HepG2 (cell line): ENCODE data around the gene DHX16. TPM values are rescaled to one million over a fixed set of nuclear protein-coding genes. Genes with fewer than 3 reads are reported as not detected.
A peak's percentile ranks its signal among the peaks of the same experiment; 100 is the strongest.

Experiments used
- AGO1 ChIP-seq: fragments of 200-400 bp; formaldehyde crosslinking; IDR thresholded peaks from 2 replicates; pipeline ENCODE4 v1.6.1; 2017; ENCODE audit warnings: mild to moderate bottlenecking, low read depth, low read length, moderate library complexity; ENCODE audit not compliant: poor library complexity, severe bottlenecking
- HNRNPLL ChIP-seq: fragments of 200-400 bp; formaldehyde crosslinking; IDR thresholded peaks from 2 replicates; pipeline ENCODE4 v1.6.1; 2017; ENCODE audit warnings: mild to moderate bottlenecking, low read depth, low read length; ENCODE audit not compliant: poor library complexity, severe bottlenecking
- MIER2 ChIP-seq: IDR thresholded peaks from 2 replicates; pipeline ENCODE4 v1.6.1; 2016; ENCODE audit warnings: missing biosample characterization, missing genetic modification reagents
- MXI1 ChIP-seq: IDR thresholded peaks from 3 replicates; pipeline ENCODE4 v1.6.1; 2012; ENCODE audit warnings: low read depth, low read length, inconsistent platforms, borderline replicate concordance
- PHF21A ChIP-seq: sonication (generic); formaldehyde crosslinking; IDR thresholded peaks from 2 replicates; pipeline ENCODE4 v1.5.0; 2020; ENCODE audit warnings: mild to moderate bottlenecking, missing genetic modification reagents
- PRDM10 ChIP-seq: sonication (generic); formaldehyde crosslinking; IDR thresholded peaks from 2 replicates; pipeline ENCODE4 v1.4.0; 2020; ENCODE audit warnings: low read depth, missing genetic modification reagents
- SALL2 ChIP-seq: sonication (generic); formaldehyde crosslinking; IDR thresholded peaks from 2 replicates; pipeline ENCODE4 v1.8.1; 2023; ENCODE audit warnings: mild to moderate bottlenecking, missing genetic modification reagents, inconsistent platforms
- TBX2 ChIP-seq: sonication (generic); formaldehyde crosslinking; IDR thresholded peaks from 2 replicates; pipeline ENCODE4 v1.5.0; 2020; ENCODE audit warnings: missing genetic modification reagents, mild to moderate bottlenecking, borderline replicate concordance
- TEF ChIP-seq: sonication (generic); formaldehyde crosslinking; IDR thresholded peaks from 2 replicates; pipeline ENCODE4 v1.5.0; 2020; ENCODE audit warnings: missing genetic modification reagents
- TOE1 ChIP-seq: sonication (generic); formaldehyde crosslinking; IDR thresholded peaks from 2 replicates; pipeline ENCODE4 v1.4.0; 2020; ENCODE audit warnings: mild to moderate bottlenecking, missing genetic modification reagents
- ZBTB8A ChIP-seq: sonication (generic); formaldehyde crosslinking; IDR thresholded peaks from 2 replicates; pipeline ENCODE4 v1.4.0; 2020; ENCODE audit warnings: mild to moderate bottlenecking, low read depth, missing genetic modification reagents, borderline replicate concordance
- ZNF225 ChIP-seq: sonication (generic); formaldehyde crosslinking; IDR thresholded peaks from 2 replicates; pipeline ENCODE4 v1.4.0; 2020; ENCODE audit warnings: mild to moderate bottlenecking, missing genetic modification reagents
- ZNF235 ChIP-seq: sonication (generic); formaldehyde crosslinking; IDR thresholded peaks from 2 replicates; pipeline ENCODE4 v1.8.1; 2023; ENCODE audit warnings: mild to moderate bottlenecking, missing genetic modification reagents, borderline replicate concordance
- ZNF343 ChIP-seq: sonication (generic); formaldehyde crosslinking; IDR thresholded peaks from 2 replicates; pipeline ENCODE4 v1.4.0; 2020; ENCODE audit warnings: mild to moderate bottlenecking, missing genetic modification reagents
- ZNF639 ChIP-seq: conservative IDR thresholded peaks from 2 replicates; pipeline ENCODE4 v1.6.1; 2018; ENCODE audit warnings: missing genetic modification reagents
- ZNF713 ChIP-seq: sonication (generic); formaldehyde crosslinking; IDR thresholded peaks from 2 replicates; pipeline ENCODE4 v1.4.0; 2020; ENCODE audit warnings: mild to moderate bottlenecking, missing genetic modification reagents
- ZNF747 ChIP-seq: sonication (generic); formaldehyde crosslinking; IDR thresholded peaks from 2 replicates; pipeline ENCODE4 v1.8.1; 2023; ENCODE audit warnings: missing genetic modification reagents, mild to moderate bottlenecking, borderline replicate concordance
- ZSCAN20 ChIP-seq: sonication (generic); formaldehyde crosslinking; IDR thresholded peaks from 2 replicates; pipeline ENCODE4 v1.4.0; 2020; ENCODE audit warnings: missing genetic modification reagents, mild to moderate bottlenecking, borderline replicate concordance
- polyA plus RNA-seq, 8 experiments: library from polyadenylated mRNA; depleted of rRNA in 3 of 8; stranded (reverse) in 7 of 8; unstranded in 1 of 8; fragments of >200 nt; fragmentation: Illumina TruSeq in 4 of 8; extraction: Trizol in 4 of 8; gene quantifications; 2 replicates each; pipeline versions ENCODE4 v1.2.1 to v1.2.3, GENCODE V29; 2011 to 2016; ENCODE audit warnings: low read depth in 4 of 8, missing spikeins in 1 of 8, mixed read lengths in 1 of 8; ENCODE audit not compliant: insufficient read depth in 1 of 8
- total RNA-seq, 5 experiments: library from RNA; depleted of rRNA; stranded (reverse); fragments of >200 nt; fragmentation: Illumina TruSeq; extraction: Trizol; gene quantifications; 2 replicates each; pipeline ENCODE4 v1.2.3, GENCODE V29; 2016; ENCODE audit warnings: low read depth in 1 of 5
- TF ChIP-seq, protein P1 (sequence below): sonication (generic); formaldehyde crosslinking; IDR thresholded peaks from 2 replicates; pipeline ENCODE4 v1.5.0; 2020; ENCODE audit warnings: missing genetic modification reagents
- TF ChIP-seq, protein P2 (sequence below): IDR thresholded peaks from 2 replicates; pipeline ENCODE4 v1.6.1; 2016; ENCODE audit warnings: missing compliant biosample characterization, missing genetic modification reagents, borderline replicate concordance

DHX16 gene
- total and polyA plus RNA-seq, 2 of the 13 experiments (the other 11 are each of a cell fraction or from before 2014, with no cell fraction given): 57.0 to 58.5 TPM

DNA sequence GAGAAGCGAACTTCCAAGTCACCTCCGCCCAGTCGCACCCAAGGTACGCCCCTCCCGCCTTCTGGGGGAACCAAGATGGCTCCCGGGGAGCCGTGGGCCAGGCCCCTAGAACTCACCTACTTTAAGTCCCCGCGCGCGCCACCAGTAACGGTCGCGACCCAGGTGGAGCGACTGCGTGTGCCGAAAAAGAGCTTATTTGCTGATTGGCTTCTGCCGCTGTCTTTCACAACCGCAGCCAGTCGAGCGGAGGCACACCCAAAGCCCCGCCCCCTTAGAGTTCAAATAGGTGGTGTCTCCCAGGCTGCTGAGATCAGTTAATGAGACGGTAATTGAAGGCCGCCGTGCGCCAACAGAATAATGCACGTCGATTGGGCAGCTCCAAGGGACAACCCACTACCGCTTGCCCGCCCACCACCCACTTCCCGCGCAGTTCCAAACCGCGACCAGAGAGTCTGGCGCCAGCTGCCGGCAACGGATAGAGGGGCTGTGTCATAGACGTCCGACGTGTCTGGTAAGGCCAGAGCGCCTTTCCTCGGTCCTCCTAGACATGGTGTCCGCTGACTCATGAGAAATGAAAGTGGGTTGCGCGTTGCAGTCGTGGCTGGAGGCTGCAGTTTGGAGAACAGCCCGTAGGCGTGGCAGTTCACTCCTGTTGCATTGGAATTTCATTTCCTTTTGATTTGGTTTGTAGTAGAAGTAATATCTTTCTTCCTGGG lies 44.5 kb upstream of the DHX16 start, which contains the start of gene MDC1 (continued):
- TF ChIP-seq ZNF713 (CRISPR knock-in tag) (0 out of 2 replicates have a peak, but pooled peaks have one; percentile 62), ZNF343 (peak; percentile 89), PRDM10 (no peak; the same call in 1 of the 2 replicates), ZBTB8A (CRISPR knock-in tag) (no peak; the same call in 1 of the 2 replicates), ZNF235 (CRISPR knock-in tag) (no peak), TBX2 (CRISPR knock-in tag) (peak; percentile 95), ZNF639 (peak; percentile 96), SALL2 (peak; percentile 94), TEF (no peak; the same call in 1 of the 2 replicates), ZSCAN20 (0 out of 2 replicates have a peak, but pooled peaks have one; percentile 19), ZNF225 (CRISPR knock-in tag) (peak; percentile 87), MXI1 (peak; percentile 97; the same call in 2 of the 3 replicates), MIER2 (CRISPR knock-in tag) (peak; percentile 84), ZNF747 (no peak; the same call in 1 of the 2 replicates), AGO1 (no peak), HNRNPLL (peak; percentile 86), TOE1 (CRISPR knock-in tag) (peak; percentile 88; the same call in 1 of the 2 replicates), PHF21A (CRISPR knock-in tag) (peak; percentile 97)
- TF ChIP-seq, protein P1, sequence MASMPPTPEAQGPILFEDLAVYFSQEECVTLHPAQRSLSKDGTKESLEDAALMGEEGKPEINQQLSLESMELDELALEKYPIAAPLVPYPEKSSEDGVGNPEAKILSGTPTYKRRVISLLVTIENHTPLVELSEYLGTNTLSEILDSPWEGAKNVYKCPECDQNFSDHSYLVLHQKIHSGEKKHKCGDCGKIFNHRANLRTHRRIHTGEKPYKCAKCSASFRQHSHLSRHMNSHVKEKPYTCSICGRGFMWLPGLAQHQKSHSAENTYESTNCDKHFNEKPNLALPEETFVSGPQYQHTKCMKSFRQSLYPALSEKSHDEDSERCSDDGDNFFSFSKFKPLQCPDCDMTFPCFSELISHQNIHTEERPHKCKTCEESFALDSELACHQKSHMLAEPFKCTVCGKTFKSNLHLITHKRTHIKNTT (CRISPR knock-in tag): no peak
- TF ChIP-seq, protein P2, sequence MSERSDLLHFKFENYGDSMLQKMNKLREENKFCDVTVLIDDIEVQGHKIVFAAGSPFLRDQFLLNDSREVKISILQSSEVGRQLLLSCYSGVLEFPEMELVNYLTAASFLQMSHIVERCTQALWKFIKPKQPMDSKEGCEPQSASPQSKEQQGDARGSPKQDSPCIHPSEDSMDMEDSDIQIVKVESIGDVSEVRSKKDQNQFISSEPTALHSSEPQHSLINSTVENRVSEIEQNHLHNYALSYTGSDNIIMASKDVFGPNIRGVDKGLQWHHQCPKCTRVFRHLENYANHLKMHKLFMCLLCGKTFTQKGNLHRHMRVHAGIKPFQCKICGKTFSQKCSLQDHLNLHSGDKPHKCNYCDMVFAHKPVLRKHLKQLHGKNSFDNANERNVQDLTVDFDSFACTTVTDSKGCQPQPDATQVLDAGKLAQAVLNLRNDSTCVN (CRISPR knock-in tag): peak; percentile 73; the same call in 1 of the 2 replicates
